BJ (cell line): ENCODE measurements around the gene SLC22A23. TPM values are rescaled to one million over a fixed set of nuclear protein-coding genes. Genes with fewer than 3 reads are reported as not detected.

Experiments used
- CTCF ChIA-PET: fragments of 350-600 bp; formaldehyde crosslinking; extraction: SDS; loops from one replicate; lab custom pipeline; 2021; ENCODE audit warnings: antibody characterized with exemption, inconsistent platforms; lab: Yijun Ruan, JAX
- POLR2A ChIA-PET: fragments of 300-600 bp; sonication (Branson Sonifier 250); formaldehyde crosslinking; extraction: SDS; loops from one replicate; lab custom pipeline; 2021; ENCODE audit warnings: antibody characterized with exemption; lab: Charles Lee
- DNase-seq: peaks from one replicate; pipeline ENCODE4 v3.0.0-alpha.2; 2011; ENCODE audit warnings: low read depth
- H3K27me3 ChIP-seq: 2 replicates; pipeline ENCODE4 v1.6.0; 2011; ENCODE audit warnings: low read length; ENCODE audit not compliant: control insufficient read depth, insufficient read depth
- H3K36me3 ChIP-seq: 2 replicates; pipeline ENCODE4 v1.5.1; 2011; ENCODE audit warnings: low read length; ENCODE audit not compliant: control insufficient read depth, insufficient read depth
- H3K4me3 ChIP-seq: 2 replicates; pipeline ENCODE4 v1.5.1; 2011; ENCODE audit warnings: low read depth, mild to moderate bottlenecking, control low read depth, low read length
- polyA plus RNA-seq: library from polyadenylated mRNA; depleted of rRNA; stranded (reverse); fragments of >200 nt; gene quantifications from 2 replicates; pipeline ENCODE4 v1.2.3, GENCODE V29; 2011
- TF ChIP-seq, protein P1 (sequence below): IDR thresholded peaks from 2 replicates; pipeline ENCODE4 v1.5.1; 2011; ENCODE audit warnings: low read depth, mild to moderate bottlenecking, control low read depth, inconsistent platforms, low read length, moderate library complexity; ENCODE audit not compliant: insufficient read depth

SLC22A23 gene
- polyA plus RNA-seq, 1 experiment, result 0.44 TPM

DNA sequence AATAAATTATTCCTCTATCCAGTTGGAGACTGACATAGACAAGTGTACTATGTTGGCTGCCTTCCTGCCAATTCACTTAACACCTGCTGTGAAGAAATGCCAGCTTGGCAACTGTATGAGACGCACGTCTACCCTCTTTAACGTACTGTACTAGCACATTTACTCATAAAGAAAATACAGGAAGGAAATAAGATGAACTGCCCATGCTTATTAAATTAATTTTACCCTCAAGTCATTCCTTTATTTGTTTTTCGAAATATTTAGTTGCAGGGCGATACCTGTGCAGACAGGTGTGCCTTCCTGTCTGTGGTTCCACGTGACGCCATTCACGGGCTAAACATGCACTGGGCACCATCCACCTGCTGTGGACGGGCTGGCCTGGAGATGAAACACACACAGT lies 146.1 kb downstream of the SLC22A23 start:
- ChIA-PET POLR2A (no interaction called here), CTCF (interaction anchor here (1.3 kb wide), 1 partner anchor 11 kb away, joined by 3 read pairs; no protein-coding TSS in a partner anchor)
- Histone ChIP-seq H3K27me3 (peaks cover 19% of the 10 kb centered on the region), H3K36me3 (no peaks in the 10 kb centered on the region), H3K4me3 (no peak overlapping the region)
- TF ChIP-seq, protein P1, sequence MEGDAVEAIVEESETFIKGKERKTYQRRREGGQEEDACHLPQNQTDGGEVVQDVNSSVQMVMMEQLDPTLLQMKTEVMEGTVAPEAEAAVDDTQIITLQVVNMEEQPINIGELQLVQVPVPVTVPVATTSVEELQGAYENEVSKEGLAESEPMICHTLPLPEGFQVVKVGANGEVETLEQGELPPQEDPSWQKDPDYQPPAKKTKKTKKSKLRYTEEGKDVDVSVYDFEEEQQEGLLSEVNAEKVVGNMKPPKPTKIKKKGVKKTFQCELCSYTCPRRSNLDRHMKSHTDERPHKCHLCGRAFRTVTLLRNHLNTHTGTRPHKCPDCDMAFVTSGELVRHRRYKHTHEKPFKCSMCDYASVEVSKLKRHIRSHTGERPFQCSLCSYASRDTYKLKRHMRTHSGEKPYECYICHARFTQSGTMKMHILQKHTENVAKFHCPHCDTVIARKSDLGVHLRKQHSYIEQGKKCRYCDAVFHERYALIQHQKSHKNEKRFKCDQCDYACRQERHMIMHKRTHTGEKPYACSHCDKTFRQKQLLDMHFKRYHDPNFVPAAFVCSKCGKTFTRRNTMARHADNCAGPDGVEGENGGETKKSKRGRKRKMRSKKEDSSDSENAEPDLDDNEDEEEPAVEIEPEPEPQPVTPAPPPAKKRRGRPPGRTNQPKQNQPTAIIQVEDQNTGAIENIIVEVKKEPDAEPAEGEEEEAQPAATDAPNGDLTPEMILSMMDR, result no peak
- no peak for DNase-seq

DNA sequence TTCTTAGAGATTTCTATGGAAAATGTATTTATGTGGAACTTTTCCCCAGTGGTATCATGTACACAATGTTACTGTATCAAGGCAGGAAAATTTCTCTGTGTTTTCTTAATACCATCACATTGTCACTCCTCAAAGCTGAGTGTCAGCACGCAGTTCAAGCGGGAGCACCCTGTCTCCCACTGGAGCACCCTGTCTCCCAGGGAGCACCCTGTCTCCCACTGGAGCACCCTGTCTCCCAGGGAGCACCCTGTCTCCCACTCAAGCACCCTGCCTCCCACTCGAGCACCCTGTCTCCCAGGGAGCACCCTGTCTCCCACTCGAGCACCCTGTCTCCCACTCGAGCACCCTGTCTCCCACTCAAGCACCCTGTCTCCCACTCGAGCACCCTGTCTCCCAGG lies 146.8 kb downstream of the SLC22A23 start:
- Histone ChIP-seq H3K4me3 (no peak overlapping the region), H3K36me3 (no peaks in the 10 kb centered on the region), H3K27me3 (peaks cover 18% of the 10 kb centered on the region)
- ChIA-PET POLR2A (no interaction called here), CTCF (no interaction called here)
- TF ChIP-seq, protein P1, result no peak
- no peak for DNase-seq

DNA sequence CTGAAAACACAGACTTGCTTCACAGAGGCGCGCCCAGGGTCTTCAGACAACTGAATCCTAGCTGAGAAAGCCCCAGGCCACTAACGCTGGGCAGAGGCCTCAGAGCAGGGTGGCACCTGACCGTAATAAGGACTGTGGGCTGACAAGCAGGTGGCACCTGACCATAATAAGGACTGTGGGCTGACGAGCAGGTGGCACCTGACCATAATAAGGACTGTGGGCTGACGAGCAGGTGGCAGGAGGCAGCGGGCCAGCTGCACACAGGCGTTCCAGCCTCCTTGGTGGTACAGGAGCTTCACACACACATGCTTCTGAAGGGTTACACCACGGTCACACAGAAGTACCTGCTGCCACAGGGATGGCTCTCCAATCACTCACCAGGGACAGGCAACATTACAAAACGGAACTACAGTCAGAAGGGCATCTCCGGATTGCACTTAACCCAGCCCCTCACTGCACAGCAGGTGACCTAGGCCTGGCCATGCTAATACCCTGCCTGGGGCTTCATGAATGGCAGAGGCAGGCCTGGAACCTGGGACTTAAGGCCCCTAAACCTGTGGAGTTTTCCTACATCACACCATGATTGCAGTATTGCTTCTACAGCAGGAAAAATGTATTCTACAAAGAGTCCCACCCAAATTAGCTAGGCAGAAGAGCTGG lies 147.3 kb downstream of the SLC22A23 start:
- POLR2A ChIA-PET, result no interaction called here
- DNase-seq, result no peak
- no peaks in the 10 kb centered on the region for H3K36me3 ChIP-seq
- TF ChIP-seq, protein P1, result no peak
- H3K4me3 ChIP-seq, result no peak overlapping the region
- CTCF ChIA-PET, result no interaction called here
- H3K27me3 ChIP-seq, result peaks cover 16% of the 10 kb centered on the region

DNA sequence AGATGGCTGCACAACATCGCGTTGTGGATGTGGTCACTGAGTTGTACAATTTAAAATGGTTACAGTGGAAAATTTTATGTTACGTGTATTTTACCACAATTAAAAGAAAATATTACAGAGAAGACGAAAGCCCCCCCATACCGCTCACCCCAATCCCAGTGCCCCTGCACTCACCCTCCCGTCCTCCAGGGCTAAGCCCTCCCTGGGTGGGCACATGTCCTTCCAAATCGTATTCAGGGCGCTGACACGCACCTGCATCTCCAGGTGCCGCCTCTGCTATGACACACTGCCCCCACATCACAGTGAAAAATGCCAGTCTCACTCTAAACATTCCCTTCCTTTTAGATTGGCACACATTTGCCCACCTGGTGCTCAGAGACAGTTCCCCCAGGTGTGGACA lies 148.7 kb downstream of the SLC22A23 start:
- no peak overlapping the region for H3K4me3 ChIP-seq
- ChIA-PET CTCF (no interaction called here), POLR2A (no interaction called here)
- no peaks in the 10 kb centered on the region for H3K36me3 ChIP-seq
- TF ChIP-seq, protein P1, result no peak
- no peak for DNase-seq
- peaks cover 16% of the 10 kb centered on the region for H3K27me3 ChIP-seq

DNA sequence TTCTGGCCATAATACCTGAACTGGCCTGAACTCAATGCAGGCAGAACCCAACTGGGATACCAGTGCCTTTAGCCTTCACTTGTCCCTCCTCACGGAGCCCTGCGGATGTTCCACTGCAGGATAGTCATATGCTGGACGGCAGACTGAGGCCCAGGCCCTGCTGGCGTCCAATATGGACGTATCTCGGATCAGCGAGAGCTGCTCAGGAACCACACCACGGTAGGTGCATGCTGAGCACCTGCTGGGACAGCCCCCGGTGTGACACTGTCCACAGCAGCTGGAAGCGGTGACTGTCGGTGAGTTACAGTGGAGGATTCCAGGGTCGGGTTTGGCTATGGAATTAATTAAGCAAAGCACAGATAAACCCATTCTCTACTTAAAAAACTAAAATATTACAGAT lies 149.4 kb downstream of the SLC22A23 start:
- TF ChIP-seq, protein P1, result no peak
- ChIA-PET POLR2A (no interaction called here), CTCF (interaction anchor here (1.4 kb wide), 1 partner anchor 671 kb away, joined by 3 read pairs; no protein-coding TSS in a partner anchor)
- peaks cover 12% of the 10 kb centered on the region for H3K27me3 ChIP-seq
- H3K36me3 ChIP-seq, result no peaks in the 10 kb centered on the region
- no peak overlapping the region for H3K4me3 ChIP-seq
- no peak for DNase-seq
